ENCODE data around the gene ARHGEF38. TPM values are rescaled to one million over a fixed set of nuclear protein-coding genes. Genes with fewer than 3 reads are reported as not detected.

ARHGEF38 gene
- total RNA-seq, 1 donor from 2014 or later: 1.6 TPM

DNA sequence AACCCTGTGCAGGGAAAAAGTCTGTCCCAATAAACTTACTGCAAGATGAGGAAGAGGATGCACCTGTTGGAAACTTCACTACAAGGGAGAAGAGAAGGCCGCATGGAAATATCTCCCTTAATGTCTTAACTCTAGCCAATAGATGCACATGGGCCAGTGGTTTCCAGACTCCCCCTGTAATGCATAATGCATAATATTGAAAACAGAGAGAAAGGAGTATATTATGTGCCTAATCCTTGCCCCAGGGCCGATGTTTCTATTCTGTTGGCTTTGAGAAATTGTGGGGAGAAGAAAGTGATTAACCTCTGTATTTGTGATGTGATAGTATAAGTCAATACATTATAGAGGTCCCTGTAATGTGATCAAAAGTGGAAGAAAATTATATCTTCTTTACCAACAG, 118.9 kb downstream of the ARHGEF38 start:
- Mint-ChIP-seq H3K4me3 (ENCODE audit: low read depth) (no peak overlapping the region), H3K9me3 (ENCODE audit: low read depth) (no peaks in the 10 kb centered on the region), H3K27me3 (no peaks in the 10 kb centered on the region), H3K36me3 (ENCODE audit: insufficient read depth) (no peaks in the 10 kb centered on the region), H3K27ac (no peak overlapping the region), H3K4me1 (ENCODE audit: low read depth) (no peaks in the 10 kb centered on the region)
- TF ChIP-seq, protein P1, sequence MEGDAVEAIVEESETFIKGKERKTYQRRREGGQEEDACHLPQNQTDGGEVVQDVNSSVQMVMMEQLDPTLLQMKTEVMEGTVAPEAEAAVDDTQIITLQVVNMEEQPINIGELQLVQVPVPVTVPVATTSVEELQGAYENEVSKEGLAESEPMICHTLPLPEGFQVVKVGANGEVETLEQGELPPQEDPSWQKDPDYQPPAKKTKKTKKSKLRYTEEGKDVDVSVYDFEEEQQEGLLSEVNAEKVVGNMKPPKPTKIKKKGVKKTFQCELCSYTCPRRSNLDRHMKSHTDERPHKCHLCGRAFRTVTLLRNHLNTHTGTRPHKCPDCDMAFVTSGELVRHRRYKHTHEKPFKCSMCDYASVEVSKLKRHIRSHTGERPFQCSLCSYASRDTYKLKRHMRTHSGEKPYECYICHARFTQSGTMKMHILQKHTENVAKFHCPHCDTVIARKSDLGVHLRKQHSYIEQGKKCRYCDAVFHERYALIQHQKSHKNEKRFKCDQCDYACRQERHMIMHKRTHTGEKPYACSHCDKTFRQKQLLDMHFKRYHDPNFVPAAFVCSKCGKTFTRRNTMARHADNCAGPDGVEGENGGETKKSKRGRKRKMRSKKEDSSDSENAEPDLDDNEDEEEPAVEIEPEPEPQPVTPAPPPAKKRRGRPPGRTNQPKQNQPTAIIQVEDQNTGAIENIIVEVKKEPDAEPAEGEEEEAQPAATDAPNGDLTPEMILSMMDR (IDR thresholded peaks at IDR 0.05; ENCODE audit: unreplicated experiment): no peak
- no peak for DNase-seq (ENCODE audit: low spot score, unreplicated experiment)

DNA sequence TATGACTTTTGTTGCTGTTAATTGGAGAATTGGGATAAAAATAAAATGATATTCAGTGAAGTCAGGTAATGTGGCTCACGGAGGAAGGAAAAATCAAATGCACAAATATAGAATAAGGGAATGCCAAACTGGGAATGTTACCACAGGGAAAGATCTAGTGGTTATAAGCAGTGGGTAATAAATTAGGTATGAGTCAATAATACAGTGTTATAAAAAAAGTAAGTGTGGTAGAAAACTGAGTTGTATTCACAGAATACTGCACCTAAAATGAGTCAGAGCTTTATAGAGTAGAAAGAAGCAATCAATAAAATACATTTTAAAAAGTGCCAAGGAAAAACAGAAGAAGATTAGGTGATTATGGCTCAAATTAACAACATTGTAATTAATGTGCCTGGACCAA, 121.6 kb downstream of the ARHGEF38 start:
- Mint-ChIP-seq H3K27me3 (no peaks in the 10 kb centered on the region), H3K4me1 (ENCODE audit: low read depth) (no peaks in the 10 kb centered on the region), H3K36me3 (ENCODE audit: insufficient read depth) (no peaks in the 10 kb centered on the region), H3K27ac (no peak overlapping the region), H3K4me3 (ENCODE audit: low read depth) (no peak overlapping the region), H3K9me3 (ENCODE audit: low read depth) (no peaks in the 10 kb centered on the region)
- DNase-seq (ENCODE audit: low spot score, unreplicated experiment): no peak
- TF ChIP-seq, protein P1 (IDR thresholded peaks at IDR 0.05; ENCODE audit: unreplicated experiment): no peak

DNA sequence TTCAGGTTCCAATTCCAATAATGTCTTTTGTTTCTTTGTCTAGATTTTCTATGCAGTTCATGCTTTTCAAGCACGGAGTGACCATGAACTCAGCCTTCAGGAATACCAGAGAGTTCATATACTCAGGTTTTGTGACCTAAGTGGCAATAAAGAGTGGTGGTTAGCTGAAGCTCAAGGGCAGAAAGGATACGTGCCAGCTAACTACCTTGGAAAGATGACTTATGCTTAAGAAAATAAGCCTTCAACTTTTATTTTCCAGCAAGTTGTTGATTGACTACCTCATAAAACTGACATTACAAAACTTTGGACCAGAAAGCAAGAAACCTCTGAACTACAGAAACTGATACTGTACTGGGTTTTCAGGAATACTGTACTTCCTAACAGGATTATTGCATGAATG, 125.3 kb downstream of the ARHGEF38 start:
- Mint-ChIP-seq H3K4me3 (ENCODE audit: low read depth) (no peak overlapping the region), H3K36me3 (ENCODE audit: insufficient read depth) (peaks cover 4% of the 10 kb centered on the region), H3K9me3 (ENCODE audit: low read depth) (no peaks in the 10 kb centered on the region), H3K4me1 (ENCODE audit: low read depth) (no peaks in the 10 kb centered on the region), H3K27me3 (no peaks in the 10 kb centered on the region), H3K27ac (no peak overlapping the region)
- TF ChIP-seq, protein P1 (IDR thresholded peaks at IDR 0.05; ENCODE audit: unreplicated experiment): no peak
- DNase-seq (ENCODE audit: low spot score, unreplicated experiment): no peak

DNA sequence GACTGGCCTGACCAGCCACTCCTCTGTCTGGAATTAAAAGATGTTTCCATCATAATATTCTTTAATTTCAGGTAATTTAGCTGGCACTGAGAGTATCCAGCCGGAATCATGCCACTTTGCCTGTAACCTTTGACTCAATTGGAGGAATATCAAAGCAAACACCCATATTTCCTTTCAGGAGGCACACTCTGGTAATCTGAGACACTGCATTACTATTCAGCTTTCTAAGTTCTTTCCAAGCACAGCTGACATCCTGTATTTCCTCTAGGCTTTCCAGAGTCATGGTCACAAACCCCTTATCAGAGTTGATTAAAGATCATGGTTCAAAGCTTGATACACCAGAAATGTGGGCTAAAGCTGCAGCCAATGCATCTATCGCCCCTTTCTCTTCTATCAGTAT, 126.8 kb downstream of the ARHGEF38 start:
- no peak for DNase-seq (ENCODE audit: low spot score, unreplicated experiment)
- H3K9me3 Mint-ChIP-seq (ENCODE audit: low read depth): no peaks in the 10 kb centered on the region
- H3K27me3 Mint-ChIP-seq: no peaks in the 10 kb centered on the region
- peaks cover 4% of the 10 kb centered on the region for H3K36me3 Mint-ChIP-seq (ENCODE audit: insufficient read depth)
- no peak overlapping the region for H3K4me3 Mint-ChIP-seq (ENCODE audit: low read depth)
- TF ChIP-seq, protein P1 (IDR thresholded peaks at IDR 0.05; ENCODE audit: unreplicated experiment): no peak
- no peaks in the 10 kb centered on the region for H3K4me1 Mint-ChIP-seq (ENCODE audit: low read depth)
- no peak overlapping the region for H3K27ac Mint-ChIP-seq

DNA sequence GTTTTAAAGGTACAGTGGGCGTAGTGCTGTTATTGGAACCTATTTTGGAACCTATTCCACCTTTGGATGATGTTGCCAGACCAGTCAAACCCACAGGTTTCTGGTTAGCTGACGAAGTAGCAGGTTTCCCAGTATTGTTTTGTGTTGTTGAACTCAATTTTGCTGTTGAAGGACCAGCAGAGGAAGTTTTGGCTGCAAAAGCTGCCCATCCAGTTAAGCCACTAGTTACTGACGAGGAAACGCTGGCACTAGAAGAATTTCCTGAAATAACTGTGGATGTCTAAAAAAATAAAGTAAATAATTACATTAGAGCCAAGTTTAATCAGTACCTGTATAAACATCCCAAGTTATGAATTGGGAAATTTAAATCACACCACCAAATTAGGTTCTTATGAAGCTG, 130.6 kb downstream of the ARHGEF38 start:
- TF ChIP-seq, protein P1 (IDR thresholded peaks at IDR 0.05; ENCODE audit: unreplicated experiment): no peak
- no peaks in the 10 kb centered on the region for H3K4me1 Mint-ChIP-seq (ENCODE audit: low read depth)
- DNase-seq (ENCODE audit: low spot score, unreplicated experiment): no peak
- H3K27ac Mint-ChIP-seq: no peak overlapping the region
- no peaks in the 10 kb centered on the region for H3K9me3 Mint-ChIP-seq (ENCODE audit: low read depth)
- H3K27me3 Mint-ChIP-seq: no peaks in the 10 kb centered on the region
- no peak overlapping the region for H3K4me3 Mint-ChIP-seq (ENCODE audit: low read depth)
- H3K36me3 Mint-ChIP-seq (ENCODE audit: insufficient read depth): peaks cover 6% of the 10 kb centered on the region

Measured in progenitor cell of endocrine pancreas (in vitro differentiated cells).